ENCODE results near the gene MVD. TPM values are rescaled to one million over a fixed set of nuclear protein-coding genes. Genes with fewer than 3 reads are reported as not detected.
A peak's percentile ranks its signal among the peaks of the same experiment; 100 is the strongest.

The MVD gene
- total RNA-seq, 1 donor from 2014 or later, result 14.1 TPM

DNA sequence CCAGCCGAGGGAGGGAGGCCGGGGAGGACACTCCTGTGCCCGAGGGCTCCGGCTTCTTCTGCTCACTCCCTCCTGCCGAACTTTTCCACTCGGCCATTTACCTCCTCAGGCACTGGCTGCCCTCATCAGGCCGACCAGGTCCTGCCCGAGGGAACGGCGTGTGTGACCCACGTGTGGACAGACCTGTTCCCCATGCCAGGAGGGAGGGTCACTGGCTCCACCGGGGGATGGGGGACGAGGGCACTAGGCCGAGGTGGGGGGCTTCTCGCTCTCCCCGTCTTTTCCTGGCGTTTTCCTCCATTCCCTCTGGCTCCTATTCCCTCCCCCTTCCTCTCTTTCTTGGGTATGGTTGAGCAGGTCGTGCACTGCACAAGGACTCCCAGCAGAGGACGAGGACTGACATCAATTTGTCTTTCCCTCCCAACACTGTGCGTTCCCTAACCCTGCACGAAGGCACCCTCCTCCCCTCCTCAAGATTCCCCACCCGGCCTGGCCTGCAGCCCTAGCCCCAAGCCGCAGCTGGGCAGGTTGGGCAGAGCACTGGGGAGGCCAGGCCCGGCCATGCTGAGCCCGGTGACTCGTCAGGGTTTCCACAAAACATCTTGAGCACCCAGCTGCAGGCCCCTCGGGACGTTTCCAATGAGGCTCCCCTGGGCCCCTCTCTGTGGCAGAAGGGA lies 27.8 kb downstream of the MVD start:
- no peak overlapping the region for H3K27ac ChIP-seq (ENCODE audit: low read depth, low read length)
- H3K9me3 ChIP-seq (ENCODE audit: control insufficient read depth in 3 of 3, low read length in 3 of 3), result no peaks in the 10 kb centered on the region
- H3K27me3 ChIP-seq (ENCODE audit: control insufficient read depth in 3 of 3, insufficient read depth in 3 of 3, low read length in 3 of 3), result peaks cover 25 to 41% (median 34%) of the 10 kb centered on the region in 3 donors

GRCh38 chr16:88634141-88634993 lies 28.5 kb downstream of the MVD start:
- H3K4me3 ChIP-seq (ENCODE audit: low read length in 3 of 3), result no peak overlapping the region
- peak overlapping the region in 1 of 3 donors; percentile 40 for H3K9ac ChIP-seq (ENCODE audit: low read depth in 1 of 3, low read length in 3 of 3)

More for the DNA sequence above, 27.8 kb downstream of the MVD start:
- Histone ChIP-seq H3K4me3 (ENCODE audit: low read length in 3 of 3) (no peak overlapping the region), H3K36me3 (ENCODE audit: control insufficient read depth in 3 of 3, insufficient read depth in 3 of 3, low read length in 3 of 3) (peaks cover 12 to 25% (median 18%) of the 10 kb centered on the region in 3 donors), H3K4me1 (ENCODE audit: control insufficient read depth in 3 of 3, insufficient read depth in 3 of 3, low read length in 3 of 3) (peaks cover 3 to 12% (median 5%) of the 10 kb centered on the region in 3 donors), H3K9ac (ENCODE audit: low read depth in 1 of 3, low read length in 3 of 3) (peak overlapping the region in 1 of 3 donors; percentile 40)

GRCh38 chr16:88633684-88634140 lies 29.2 kb downstream of the MVD start:
- no peak overlapping the region for H3K27ac ChIP-seq (ENCODE audit: low read depth, low read length)
- no peak overlapping the region for H3K4me3 ChIP-seq (ENCODE audit: low read length in 3 of 3)
- peaks cover 11 to 27% (median 20%) of the 10 kb centered on the region in 3 donors for H3K27me3 ChIP-seq (ENCODE audit: control insufficient read depth in 3 of 3, insufficient read depth in 3 of 3, low read length in 3 of 3)
- H3K36me3 ChIP-seq (ENCODE audit: control insufficient read depth in 3 of 3, insufficient read depth in 3 of 3, low read length in 3 of 3), result peaks cover 19 to 34% (median 23%) of the 10 kb centered on the region in 3 donors
- no peaks in the 10 kb centered on the region for H3K4me1 ChIP-seq (ENCODE audit: control insufficient read depth in 3 of 3, insufficient read depth in 3 of 3, low read length in 3 of 3)
- no peak overlapping the region for H3K9ac ChIP-seq (ENCODE audit: low read depth in 1 of 3, low read length in 3 of 3)
- no peaks in the 10 kb centered on the region for H3K9me3 ChIP-seq (ENCODE audit: control insufficient read depth in 3 of 3, low read length in 3 of 3)

More at GRCh38 chr16:88634141-88634993, 28.5 kb downstream of the MVD start:
- peaks cover 17 to 32% (median 22%) of the 10 kb centered on the region in 3 donors for H3K36me3 ChIP-seq (ENCODE audit: control insufficient read depth in 3 of 3, insufficient read depth in 3 of 3, low read length in 3 of 3)
- peaks cover 17 to 33% (median 26%) of the 10 kb centered on the region in 3 donors for H3K27me3 ChIP-seq (ENCODE audit: control insufficient read depth in 3 of 3, insufficient read depth in 3 of 3, low read length in 3 of 3)
- H3K4me1 ChIP-seq (ENCODE audit: control insufficient read depth in 3 of 3, insufficient read depth in 3 of 3, low read length in 3 of 3), result peaks cover under 1 to 5% (median under 1%) of the 10 kb centered on the region in 3 donors
- no peak overlapping the region for H3K27ac ChIP-seq (ENCODE audit: low read depth, low read length)
- no peaks in the 10 kb centered on the region for H3K9me3 ChIP-seq (ENCODE audit: control insufficient read depth in 3 of 3, low read length in 3 of 3)

GRCh38 chr16:88632587-88632930 lies 30.3 kb downstream of the MVD start:
- H3K4me3 ChIP-seq (ENCODE audit: low read length in 3 of 3), result no peak overlapping the region
- no peak overlapping the region for H3K27ac ChIP-seq (ENCODE audit: low read depth, low read length)
- H3K9me3 ChIP-seq (ENCODE audit: control insufficient read depth in 3 of 3, low read length in 3 of 3), result no peaks in the 10 kb centered on the region
- peaks cover 0 to 16% (median 10%) of the 10 kb centered on the region in 3 donors for H3K27me3 ChIP-seq (ENCODE audit: control insufficient read depth in 3 of 3, insufficient read depth in 3 of 3, low read length in 3 of 3)
- H3K9ac ChIP-seq (ENCODE audit: low read depth in 1 of 3, low read length in 3 of 3), result no peak overlapping the region
- peaks cover 28 to 40% (median 33%) of the 10 kb centered on the region in 3 donors for H3K36me3 ChIP-seq (ENCODE audit: control insufficient read depth in 3 of 3, insufficient read depth in 3 of 3, low read length in 3 of 3)
- peaks cover 0 to 2% (median 0%) of the 10 kb centered on the region in 3 donors for H3K4me1 ChIP-seq (ENCODE audit: control insufficient read depth in 3 of 3, insufficient read depth in 3 of 3, low read length in 3 of 3)

- Histone ChIP-seq H3K36me3 (ENCODE audit: control insufficient read depth in 3 of 3, insufficient read depth in 3 of 3, low read length in 3 of 3) (peaks cover 31 to 44% (median 38%) of the 10 kb centered on the region in 3 donors), H3K9me3 (ENCODE audit: control insufficient read depth in 3 of 3, low read length in 3 of 3) (no peaks in the 10 kb centered on the region), H3K27me3 (ENCODE audit: control insufficient read depth in 3 of 3, insufficient read depth in 3 of 3, low read length in 3 of 3) (peaks cover 0 to 15% (median 7%) of the 10 kb centered on the region in 3 donors), H3K4me1 (ENCODE audit: control insufficient read depth in 3 of 3, insufficient read depth in 3 of 3, low read length in 3 of 3) (peaks cover 0 to 2% (median 0%) of the 10 kb centered on the region in 3 donors), H3K27ac (ENCODE audit: low read depth, low read length) (no peak overlapping the region), H3K4me3 (ENCODE audit: low read length in 3 of 3) (no peak overlapping the region), H3K9ac (ENCODE audit: low read depth in 1 of 3, low read length in 3 of 3) (no peak overlapping the region)
These were observed 30.8 kb downstream of the MVD start for GRCh38 chr16:88631920-88632586.

DNA sequence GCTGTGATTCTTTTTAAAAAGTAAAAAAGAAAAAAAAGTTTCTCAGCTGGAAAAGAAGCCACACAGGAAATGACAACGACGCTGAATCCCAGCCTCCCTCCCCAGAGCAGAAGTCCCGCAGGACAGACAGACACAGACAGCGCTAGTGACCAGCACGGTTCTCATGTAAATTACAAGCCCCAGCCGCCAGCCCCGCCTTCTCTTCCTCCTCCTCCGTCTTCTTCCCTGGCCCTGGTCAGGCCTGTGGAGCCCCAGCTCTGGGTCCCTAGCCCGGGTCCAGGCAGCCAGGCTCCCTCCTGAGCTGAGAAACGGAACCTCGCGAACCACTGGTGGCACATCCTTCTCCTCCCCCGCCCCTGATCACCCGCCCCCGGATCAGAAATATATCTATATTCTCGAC lies 31.5 kb downstream of the MVD start:
- no peak overlapping the region for H3K9ac ChIP-seq (ENCODE audit: low read depth in 1 of 3, low read length in 3 of 3)

DNA sequence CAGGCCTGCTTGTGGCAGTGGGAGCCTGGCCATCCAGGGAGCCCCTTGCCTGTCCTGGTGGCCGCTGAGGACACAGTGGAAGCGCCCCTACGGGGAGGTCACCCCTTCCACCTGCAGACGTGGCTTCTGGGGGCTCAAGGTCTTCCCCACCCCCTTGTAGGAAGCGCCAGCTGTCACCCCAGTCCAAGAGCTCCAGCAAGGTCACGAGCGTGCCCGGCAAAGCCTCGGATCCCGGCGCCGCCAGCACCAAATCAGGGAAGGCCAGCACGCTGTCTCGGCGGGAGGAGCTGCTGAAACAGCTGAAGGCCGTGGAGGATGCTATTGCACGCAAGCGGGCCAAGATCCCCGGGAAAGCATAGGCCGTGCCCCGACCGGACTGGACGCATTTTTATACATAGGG lies 31.9 kb downstream of the MVD start:
- H3K4me1 ChIP-seq (ENCODE audit: control insufficient read depth in 3 of 3, insufficient read depth in 3 of 3, low read length in 3 of 3), result peaks cover 0 to 2% (median 0%) of the 10 kb centered on the region in 3 donors
- H3K36me3 ChIP-seq (ENCODE audit: control insufficient read depth in 3 of 3, insufficient read depth in 3 of 3, low read length in 3 of 3), result peaks cover 38 to 44% (median 41%) of the 10 kb centered on the region in 3 donors
- H3K27me3 ChIP-seq (ENCODE audit: control insufficient read depth in 3 of 3, insufficient read depth in 3 of 3, low read length in 3 of 3), result peaks cover 0 to 13% (median 0%) of the 10 kb centered on the region in 3 donors
- peak overlapping the region; percentile 12 for H3K27ac ChIP-seq (ENCODE audit: low read depth, low read length)
- H3K9ac ChIP-seq (ENCODE audit: low read depth in 1 of 3, low read length in 3 of 3), result no peak overlapping the region
- no peaks in the 10 kb centered on the region for H3K9me3 ChIP-seq (ENCODE audit: control insufficient read depth in 3 of 3, low read length in 3 of 3)
- H3K4me3 ChIP-seq (ENCODE audit: low read length in 3 of 3), result no peak overlapping the region

More for the DNA sequence above, 31.5 kb downstream of the MVD start:
- no peaks in the 10 kb centered on the region for H3K9me3 ChIP-seq (ENCODE audit: control insufficient read depth in 3 of 3, low read length in 3 of 3)
- no peak overlapping the region for H3K27ac ChIP-seq (ENCODE audit: low read depth, low read length)
- no peak overlapping the region for H3K4me3 ChIP-seq (ENCODE audit: low read length in 3 of 3)
- H3K36me3 ChIP-seq (ENCODE audit: control insufficient read depth in 3 of 3, insufficient read depth in 3 of 3, low read length in 3 of 3), result peaks cover 34 to 44% (median 41%) of the 10 kb centered on the region in 3 donors
- H3K27me3 ChIP-seq (ENCODE audit: control insufficient read depth in 3 of 3, insufficient read depth in 3 of 3, low read length in 3 of 3), result peaks cover 0 to 15% (median 2%) of the 10 kb centered on the region in 3 donors
- peaks cover 0 to 2% (median 0%) of the 10 kb centered on the region in 3 donors for H3K4me1 ChIP-seq (ENCODE audit: control insufficient read depth in 3 of 3, insufficient read depth in 3 of 3, low read length in 3 of 3)

DNA sequence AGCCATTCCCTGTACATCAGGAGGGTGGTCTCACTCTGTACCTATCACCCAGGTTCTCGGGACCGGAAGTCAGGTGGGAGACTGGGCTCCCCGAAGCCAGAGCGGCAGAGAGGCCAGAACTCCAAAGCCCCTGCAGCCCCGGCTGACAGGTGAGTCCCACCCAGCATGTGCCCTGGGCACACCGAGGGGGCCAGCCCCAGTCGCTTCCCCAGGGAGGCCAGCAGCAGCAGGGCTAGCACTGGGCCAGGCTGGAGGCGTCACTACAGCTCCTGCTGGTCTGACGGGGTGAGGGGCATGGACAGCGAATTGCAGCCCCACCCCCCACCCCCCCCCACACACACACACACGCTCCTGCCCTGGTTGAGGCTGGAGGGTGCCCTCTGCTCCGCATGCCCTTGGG lies 32.5 kb downstream of the MVD start:
- no peak overlapping the region for H3K4me3 ChIP-seq (ENCODE audit: low read length in 3 of 3)
- no peaks in the 10 kb centered on the region for H3K9me3 ChIP-seq (ENCODE audit: control insufficient read depth in 3 of 3, low read length in 3 of 3)
- no peak overlapping the region for H3K9ac ChIP-seq (ENCODE audit: low read depth in 1 of 3, low read length in 3 of 3)
- H3K4me1 ChIP-seq (ENCODE audit: control insufficient read depth in 3 of 3, insufficient read depth in 3 of 3, low read length in 3 of 3), result peaks cover 0 to 2% (median 0%) of the 10 kb centered on the region in 3 donors
- peaks cover 39 to 45% (median 42%) of the 10 kb centered on the region in 3 donors for H3K36me3 ChIP-seq (ENCODE audit: control insufficient read depth in 3 of 3, insufficient read depth in 3 of 3, low read length in 3 of 3)
- peaks cover 0 to 8% (median 0%) of the 10 kb centered on the region in 3 donors for H3K27me3 ChIP-seq (ENCODE audit: control insufficient read depth in 3 of 3, insufficient read depth in 3 of 3, low read length in 3 of 3)
- no peak overlapping the region for H3K27ac ChIP-seq (ENCODE audit: low read depth, low read length)

DNA sequence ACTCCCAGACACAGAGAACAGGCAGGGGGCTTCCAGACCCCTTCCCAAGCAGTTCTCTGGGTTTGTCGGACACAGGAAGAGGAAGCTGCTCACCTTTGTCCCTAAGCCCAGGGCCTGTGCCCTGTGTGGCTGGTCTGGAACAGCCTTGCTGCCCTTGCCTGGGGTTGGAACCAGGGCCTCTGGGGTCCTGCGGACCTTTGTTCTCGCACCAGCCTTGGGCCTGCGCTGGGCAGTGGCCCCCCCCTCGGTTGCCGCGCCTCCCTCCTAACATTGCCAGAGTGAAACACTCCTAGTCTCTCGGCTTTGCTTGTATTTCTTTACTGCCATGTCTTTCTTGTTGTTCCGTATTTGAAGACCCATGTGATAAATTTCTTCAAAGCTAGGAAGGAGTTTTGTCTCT lies 33.1 kb downstream of the MVD start:
- H3K27me3 ChIP-seq (ENCODE audit: control insufficient read depth in 3 of 3, insufficient read depth in 3 of 3, low read length in 3 of 3), result peaks cover 0 to 3% (median 0%) of the 10 kb centered on the region in 3 donors
- peaks cover 45 to 51% (median 48%) of the 10 kb centered on the region in 3 donors for H3K36me3 ChIP-seq (ENCODE audit: control insufficient read depth in 3 of 3, insufficient read depth in 3 of 3, low read length in 3 of 3)
- peaks cover 0 to 2% (median 0%) of the 10 kb centered on the region in 3 donors for H3K4me1 ChIP-seq (ENCODE audit: control insufficient read depth in 3 of 3, insufficient read depth in 3 of 3, low read length in 3 of 3)
- no peak overlapping the region for H3K4me3 ChIP-seq (ENCODE audit: low read length in 3 of 3)
- no peaks in the 10 kb centered on the region for H3K9me3 ChIP-seq (ENCODE audit: control insufficient read depth in 3 of 3, low read length in 3 of 3)
- no peak overlapping the region for H3K27ac ChIP-seq (ENCODE audit: low read depth, low read length)
- no peak overlapping the region for H3K9ac ChIP-seq (ENCODE audit: low read depth in 1 of 3, low read length in 3 of 3)
